ENCODE results near the gene GALNT18. TPM values are rescaled to one million over a fixed set of nuclear protein-coding genes. Genes with fewer than 3 reads are reported as not detected.

The GALNT18 gene
- total and polyA plus RNA-seq, 2 experiments from 2014 or later, result 4.3 to 10.8 TPM

DNA sequence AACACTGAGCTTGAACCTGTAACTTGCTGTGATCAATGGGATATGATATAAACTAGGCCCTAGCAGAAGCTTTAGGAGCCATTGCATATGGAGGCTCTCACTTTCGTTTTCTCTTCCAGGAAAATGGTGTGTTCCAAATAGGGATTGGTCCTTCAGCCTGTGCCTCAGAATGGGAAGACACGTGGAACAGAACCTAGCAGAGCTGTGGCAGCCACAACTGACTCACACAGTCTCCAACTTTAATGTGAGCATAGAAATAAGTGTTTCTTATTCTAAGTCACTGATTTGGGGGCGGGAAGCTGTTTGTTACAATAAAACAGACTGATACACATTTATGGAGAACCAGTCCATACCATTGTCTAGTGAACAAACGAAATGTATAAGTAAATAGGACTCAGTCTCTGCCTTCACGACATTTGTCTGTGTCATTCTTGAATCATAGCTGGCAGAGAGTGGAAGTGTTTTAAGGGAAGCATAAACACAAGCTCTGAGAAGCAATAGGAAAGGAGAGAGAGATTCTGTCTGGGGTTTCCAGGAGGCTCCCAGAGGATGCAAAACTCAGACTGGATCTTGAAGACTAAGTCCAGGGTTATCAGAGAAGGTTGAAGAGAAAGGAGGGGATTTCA is 97.3 kb downstream of the GALNT18 start (continued):
- TF ChIP-seq, protein P1, sequence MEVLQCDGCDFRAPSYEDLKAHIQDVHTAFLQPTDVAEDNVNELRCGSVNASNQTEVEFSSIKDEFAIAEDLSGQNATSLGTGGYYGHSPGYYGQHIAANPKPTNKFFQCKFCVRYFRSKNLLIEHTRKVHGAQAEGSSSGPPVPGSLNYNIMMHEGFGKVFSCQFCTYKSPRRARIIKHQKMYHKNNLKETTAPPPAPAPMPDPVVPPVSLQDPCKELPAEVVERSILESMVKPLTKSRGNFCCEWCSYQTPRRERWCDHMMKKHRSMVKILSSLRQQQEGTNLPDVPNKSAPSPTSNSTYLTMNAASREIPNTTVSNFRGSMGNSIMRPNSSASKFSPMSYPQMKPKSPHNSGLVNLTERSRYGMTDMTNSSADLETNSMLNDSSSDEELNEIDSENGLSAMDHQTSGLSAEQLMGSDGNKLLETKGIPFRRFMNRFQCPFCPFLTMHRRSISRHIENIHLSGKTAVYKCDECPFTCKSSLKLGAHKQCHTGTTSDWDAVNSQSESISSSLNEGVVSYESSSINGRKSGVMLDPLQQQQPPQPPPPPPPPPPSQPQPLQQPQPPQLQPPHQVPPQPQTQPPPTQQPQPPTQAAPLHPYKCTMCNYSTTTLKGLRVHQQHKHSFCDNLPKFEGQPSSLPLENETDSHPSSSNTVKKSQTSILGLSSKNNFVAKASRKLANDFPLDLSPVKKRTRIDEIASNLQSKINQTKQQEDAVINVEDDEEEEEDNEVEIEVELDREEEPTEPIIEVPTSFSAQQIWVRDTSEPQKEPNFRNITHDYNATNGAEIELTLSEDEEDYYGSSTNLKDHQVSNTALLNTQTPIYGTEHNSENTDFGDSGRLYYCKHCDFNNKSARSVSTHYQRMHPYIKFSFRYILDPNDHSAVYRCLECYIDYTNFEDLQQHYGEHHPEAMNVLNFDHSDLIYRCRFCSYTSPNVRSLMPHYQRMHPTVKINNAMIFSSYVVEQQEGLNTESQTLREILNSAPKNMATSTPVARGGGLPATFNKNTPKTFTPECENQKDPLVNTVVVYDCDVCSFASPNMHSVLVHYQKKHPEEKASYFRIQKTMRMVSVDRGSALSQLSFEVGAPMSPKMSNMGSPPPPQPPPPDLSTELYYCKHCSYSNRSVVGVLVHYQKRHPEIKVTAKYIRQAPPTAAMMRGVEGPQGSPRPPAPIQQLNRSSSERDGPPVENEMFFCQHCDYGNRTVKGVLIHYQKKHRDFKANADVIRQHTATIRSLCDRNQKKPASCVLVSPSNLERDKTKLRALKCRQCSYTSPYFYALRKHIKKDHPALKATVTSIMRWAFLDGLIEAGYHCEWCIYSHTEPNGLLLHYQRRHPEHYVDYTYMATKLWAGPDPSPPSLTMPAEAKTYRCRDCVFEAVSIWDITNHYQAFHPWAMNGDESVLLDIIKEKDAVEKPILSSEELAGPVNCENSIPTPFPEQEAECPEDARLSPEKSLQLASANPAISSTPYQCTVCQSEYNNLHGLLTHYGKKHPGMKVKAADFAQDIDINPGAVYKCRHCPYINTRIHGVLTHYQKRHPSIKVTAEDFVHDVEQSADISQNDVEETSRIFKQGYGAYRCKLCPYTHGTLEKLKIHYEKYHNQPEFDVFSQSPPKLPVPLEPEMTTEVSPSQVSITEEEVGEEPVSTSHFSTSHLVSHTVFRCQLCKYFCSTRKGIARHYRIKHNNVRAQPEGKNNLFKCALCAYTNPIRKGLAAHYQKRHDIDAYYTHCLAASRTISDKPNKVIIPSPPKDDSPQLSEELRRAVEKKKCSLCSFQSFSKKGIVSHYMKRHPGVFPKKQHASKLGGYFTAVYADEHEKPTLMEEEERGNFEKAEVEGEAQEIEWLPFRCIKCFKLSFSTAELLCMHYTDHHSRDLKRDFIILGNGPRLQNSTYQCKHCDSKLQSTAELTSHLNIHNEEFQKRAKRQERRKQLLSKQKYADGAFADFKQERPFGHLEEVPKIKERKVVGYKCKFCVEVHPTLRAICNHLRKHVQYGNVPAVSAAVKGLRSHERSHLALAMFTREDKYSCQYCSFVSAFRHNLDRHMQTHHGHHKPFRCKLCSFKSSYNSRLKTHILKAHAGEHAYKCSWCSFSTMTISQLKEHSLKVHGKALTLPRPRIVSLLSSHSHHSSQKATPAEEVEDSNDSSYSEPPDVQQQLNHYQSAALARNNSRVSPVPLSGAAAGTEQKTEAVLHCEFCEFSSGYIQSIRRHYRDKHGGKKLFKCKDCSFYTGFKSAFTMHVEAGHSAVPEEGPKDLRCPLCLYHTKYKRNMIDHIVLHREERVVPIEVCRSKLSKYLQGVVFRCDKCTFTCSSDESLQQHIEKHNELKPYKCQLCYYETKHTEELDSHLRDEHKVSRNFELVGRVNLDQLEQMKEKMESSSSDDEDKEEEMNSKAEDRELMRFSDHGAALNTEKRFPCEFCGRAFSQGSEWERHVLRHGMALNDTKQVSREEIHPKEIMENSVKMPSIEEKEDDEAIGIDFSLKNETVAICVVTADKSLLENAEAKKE (CRISPR knock-in tag; IDR thresholded peaks at IDR 0.05), result no peak
- no peak for TF ChIP-seq EZH2 (IDR thresholded peaks at IDR 0.05; ENCODE audit: low read depth, unreplicated experiment)
- TF ChIP-seq POLR2AphosphoS5 (IDR thresholded peaks at IDR 0.05; ENCODE audit: low read depth), result no peak
- TF ChIP-seq CREB1 (CRISPR knock-in tag; IDR thresholded peaks at IDR 0.05; ENCODE audit: low read depth), result no peak
- TF ChIP-seq EZH2phosphoT487 (IDR thresholded peaks at IDR 0.05; ENCODE audit: unreplicated experiment), result no peak
- no peak for TF ChIP-seq NANOG (IDR thresholded peaks at IDR 0.05; ENCODE audit: borderline replicate concordance)
- no peak for TF ChIP-seq ZNF331 (CRISPR knock-in tag; IDR thresholded peaks at IDR 0.05; ENCODE audit: low read depth)
- TF ChIP-seq, protein P2, sequence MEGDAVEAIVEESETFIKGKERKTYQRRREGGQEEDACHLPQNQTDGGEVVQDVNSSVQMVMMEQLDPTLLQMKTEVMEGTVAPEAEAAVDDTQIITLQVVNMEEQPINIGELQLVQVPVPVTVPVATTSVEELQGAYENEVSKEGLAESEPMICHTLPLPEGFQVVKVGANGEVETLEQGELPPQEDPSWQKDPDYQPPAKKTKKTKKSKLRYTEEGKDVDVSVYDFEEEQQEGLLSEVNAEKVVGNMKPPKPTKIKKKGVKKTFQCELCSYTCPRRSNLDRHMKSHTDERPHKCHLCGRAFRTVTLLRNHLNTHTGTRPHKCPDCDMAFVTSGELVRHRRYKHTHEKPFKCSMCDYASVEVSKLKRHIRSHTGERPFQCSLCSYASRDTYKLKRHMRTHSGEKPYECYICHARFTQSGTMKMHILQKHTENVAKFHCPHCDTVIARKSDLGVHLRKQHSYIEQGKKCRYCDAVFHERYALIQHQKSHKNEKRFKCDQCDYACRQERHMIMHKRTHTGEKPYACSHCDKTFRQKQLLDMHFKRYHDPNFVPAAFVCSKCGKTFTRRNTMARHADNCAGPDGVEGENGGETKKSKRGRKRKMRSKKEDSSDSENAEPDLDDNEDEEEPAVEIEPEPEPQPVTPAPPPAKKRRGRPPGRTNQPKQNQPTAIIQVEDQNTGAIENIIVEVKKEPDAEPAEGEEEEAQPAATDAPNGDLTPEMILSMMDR (conservative IDR thresholded peaks at IDR 0.05; ENCODE audit: low read depth in 2 of 2), result no peak
